Stimulated activated CD4-positive, alpha-beta T cell treated with anti-CD3 and anti-CD28 coated beads, Interleukin-4, amount 100 ng/mL, for 48 hours (primary cell): ENCODE measurements around the gene CPNE5.

ENCODE experiments used
- DNase-seq, 2 donors: peaks; one replicate each; pipeline ENCODE4 v3.0.0-alpha.2; 2020; ENCODE audit warnings: low read depth in 2 of 2

Gene CPNE5

GRCh38 chr6:36838896-36839748 is at the start of gene CPNE5:
CPNE5 (minus strand) TSS chr6:36839444; CDS start chr6:36839377, 67 bp downstream.
- no peak for DNase-seq

GRCh38 chr6:36888115-36888643 is 48.9 kb upstream of the CPNE5 start:
- DNase-seq, result no peak

- DNase-seq, result no peak
Measured at GRCh38 chr6:36886950-36887618, 47.8 kb upstream of the CPNE5 start.

- DNase-seq, result peak; percentile 94
Measured at GRCh38 chr6:36885461-36886401, 46.5 kb upstream of the CPNE5 start, which contains the start of gene C6orf89. C6orf89 (plus strand) TSS chr6:36885952; CDS start chr6:36899445, 13,493 bp downstream.

- DNase-seq, result no peak
Measured at GRCh38 chr6:36884610-36885009, 45.4 kb upstream of the CPNE5 start.

GRCh38 chr6:36875250-36875633 is 36.0 kb upstream of the CPNE5 start:
- no peak for DNase-seq

- peak; percentile 75 to 79 for DNase-seq
Measured at GRCh38 chr6:36874443-36875249, 35.4 kb upstream of the CPNE5 start, which contains the start of gene PPIL1. PPIL1 (minus strand) TSS chr6:36874803; CDS start chr6:36874772, 31 bp downstream.

- no peak for DNase-seq
Measured at GRCh38 chr6:36873612-36874442, 34.6 kb upstream of the CPNE5 start.

- no peak for DNase-seq
Measured at GRCh38 chr6:36873115-36873514, 33.9 kb upstream of the CPNE5 start.

GRCh38 chr6:36871686-36872085 is 32.4 kb upstream of the CPNE5 start:
- DNase-seq, result no peak

- DNase-seq, result no peak
Measured at GRCh38 chr6:36867471-36868224, 28.4 kb upstream of the CPNE5 start.

- DNase-seq, result no peak
Measured at GRCh38 chr6:36865835-36866234, 26.6 kb upstream of the CPNE5 start.

- no peak for DNase-seq
Measured at GRCh38 chr6:36863670-36864540, 24.7 kb upstream of the CPNE5 start.

- no peak for DNase-seq
Measured at GRCh38 chr6:36862848-36863382, 23.7 kb upstream of the CPNE5 start.

GRCh38 chr6:36862164-36862847 is 23.1 kb upstream of the CPNE5 start:
- no peak for DNase-seq

GRCh38 chr6:36860126-36860525 is 20.9 kb upstream of the CPNE5 start:
- no peak for DNase-seq

GRCh38 chr6:36858407-36858981 is 19.2 kb upstream of the CPNE5 start:
- DNase-seq, result no peak
